Tibial nerve (tissue), 4 donors: Measurements from ENCODE around the gene TEF. TPM values are rescaled to one million over a fixed set of nuclear protein-coding genes. Genes with fewer than 3 reads are reported as not detected.

Source experiments
- DNase-seq, 2 donors: peaks; one replicate each; pipeline ENCODE4 v3.0.0-alpha.2; 2019; ENCODE audit warnings: low spot score in 2 of 2
- H3K27ac ChIP-seq, 4 donors: fragments of 200-600 bp; sonication (generic) in 3 of 4; one replicate each; pipeline ENCODE4 v1.5.1; 2017 to 2019; ENCODE audit warnings: mild to moderate bottlenecking in 1 of 4
- H3K27me3 ChIP-seq, 2 donors: fragments of 200-600 bp; sonication (generic) in 1 of 2; one replicate each; pipeline versions ENCODE4 v1.5.1 to v1.6.0; 2017 to 2019
- H3K36me3 ChIP-seq, 3 donors: fragments of 200-600 bp; sonication (generic); one replicate each; pipeline ENCODE4 v1.5.1; 2018 to 2019
- H3K4me1 ChIP-seq, 4 donors: fragments of 200-600 bp; sonication (generic) in 3 of 4; one replicate each; pipeline ENCODE4 v1.5.1; 2017 to 2019
- H3K4me3 ChIP-seq, 4 donors: fragments of 200-600 bp; sonication (generic) in 3 of 4; one replicate each; pipeline ENCODE4 v1.5.1; 2017 to 2019; ENCODE audit warnings: mild to moderate bottlenecking in 1 of 4, moderate library complexity in 1 of 4
- H3K9me3 ChIP-seq, 4 donors: fragments of 200-600 bp; sonication (generic) in 3 of 4; one replicate each; pipeline ENCODE4 v1.5.1; 2017 to 2019
- CTCF ChIP-seq, 5 experiments: fragments of 200-600 bp in 3 of 5; fragments of 450-650 bp in 2 of 5; sonication (generic) in 3 of 5; IDR thresholded peaks; one replicate each; pipeline ENCODE4 v1.5.1; 2016 to 2019; ENCODE audit warnings: antibody characterized with exemption in 5 of 5, mild to moderate bottlenecking in 3 of 5, moderate library complexity in 2 of 5
- EP300 ChIP-seq, 2 donors: sonication (generic); formaldehyde crosslinking; IDR thresholded peaks; one replicate each; pipeline ENCODE4 v1.6.1; 2017; ENCODE audit warnings: antibody characterized with exemption in 2 of 2, mild to moderate bottlenecking in 1 of 2
- POLR2A ChIP-seq, 2 donors: fragments of 450-650 bp; IDR thresholded peaks; one replicate each; pipeline ENCODE4 v1.6.1; 2017; ENCODE audit warnings: antibody characterized with exemption in 2 of 2, mild to moderate bottlenecking in 2 of 2, moderate library complexity in 2 of 2
- WGBS, 2 donors: methylation state at CpG; one replicate each; pipeline ENCODE4 v1.1.5; 2018; 5-methylcytosine and 5-hydroxymethylcytosine counted together
- total RNA-seq, 4 donors: library from RNA; depleted of rRNA; stranded (reverse); fragments of >200 nt; gene quantifications; one replicate each; pipeline ENCODE4 v1.1.0, GENCODE V29; 2016

The TEF gene
- total RNA-seq, 4 donors from 2014 or later, result 20.1 to 49.4 (median 43.9) TPM

- Histone ChIP-seq H3K27me3 (no peaks in the 10 kb centered on the region), H3K4me1 (peaks cover 0 to 48% (median 32%) of the 10 kb centered on the region in 4 donors), H3K4me3 (peak overlapping the region; percentile 75 to 94 (median 91)), H3K36me3 (peaks cover 0 to 18% (median 0%) of the 10 kb centered on the region in 3 donors), H3K9me3 (no peaks in the 10 kb centered on the region), H3K27ac (peak overlapping the region; percentile 95 to 99 (median 98))
- no peak for DNase-seq
- WGBS, 2 donors, result 0 to 1% methylated on average over 22 of the region's 22 CpGs
- TF ChIP-seq POLR2A (IDR thresholded peaks at IDR 0.05) (no peak), EP300 (IDR thresholded peaks at IDR 0.05) (peak in 1 of 2 donors; percentile 26)
Measured at GRCh38 chr22:41445129-41446056, 63.7 kb downstream of the TEF start.

GRCh38 chr22:41446057-41446501, 64.3 kb downstream of the TEF start:
- TF ChIP-seq CTCF (IDR thresholded peaks at IDR 0.05), result no peak
- no peak for TF ChIP-seq POLR2A (IDR thresholded peaks at IDR 0.05)
- no peak for TF ChIP-seq EP300 (IDR thresholded peaks at IDR 0.05)
- Histone ChIP-seq H3K4me3 (peak overlapping the region; percentile 75 to 94 (median 91)), H3K27me3 (no peaks in the 10 kb centered on the region), H3K4me1 (peaks cover 0 to 41% (median 26%) of the 10 kb centered on the region in 4 donors), H3K9me3 (no peaks in the 10 kb centered on the region), H3K27ac (peak overlapping the region; percentile 95 to 99 (median 98)), H3K36me3 (peaks cover 0 to 12% (median 0%) of the 10 kb centered on the region in 3 donors)
- WGBS, 2 donors, result 0% methylated on average over 18 to 31 of the region's 34 CpGs
- DNase-seq, result no peak

GRCh38 chr22:41446639-41447434, 65.1 kb downstream of the TEF start, which contains the start of gene TOB2:
Gene TOB2 (minus strand): TSS chr22:41446801. CDS start chr22:41437345, 9,456 bp downstream.
- Histone ChIP-seq H3K4me3 (peak within 1 kb of the TSS; percentile 75 to 94 (median 91)), H3K36me3 (peaks cover 0 to 5% (median 0%) of the 10 kb centered on the region in 3 donors), H3K9me3 (no peaks in the 10 kb centered on the region), H3K27me3 (no peaks in the 10 kb centered on the region), H3K4me1 (peaks cover 0 to 33% (median 22%) of the 10 kb centered on the region in 4 donors), H3K27ac (peak within 1 kb of the TSS; percentile 95 to 99 (median 98))
- TF ChIP-seq POLR2A (IDR thresholded peaks at IDR 0.05) (peak; percentile 99 to 100), CTCF (IDR thresholded peaks at IDR 0.05) (peak in 2 of 5 experiments; percentile 52 to 58), EP300 (IDR thresholded peaks at IDR 0.05) (peak; percentile 93 to 100)
- DNase-seq, result peak; percentile 93 to 94
- 1% methylated on average over 41 to 59 of the region's 85 CpGs for WGBS, 2 donors

- TF ChIP-seq EP300 (IDR thresholded peaks at IDR 0.05) (no peak), CTCF (IDR thresholded peaks at IDR 0.05) (no peak), POLR2A (IDR thresholded peaks at IDR 0.05) (no peak)
- Histone ChIP-seq H3K27ac (peak overlapping the region; percentile 95 to 99 (median 98)), H3K4me3 (peak overlapping the region; percentile 75 to 94 (median 91)), H3K9me3 (no peaks in the 10 kb centered on the region), H3K4me1 (peaks cover 0 to 26% (median 17%) of the 10 kb centered on the region in 4 donors), H3K27me3 (no peaks in the 10 kb centered on the region), H3K36me3 (peaks cover 0 to 5% (median 0%) of the 10 kb centered on the region in 3 donors)
- DNase-seq, result peak; percentile 54 to 58
- 0% methylated on average over 19 to 49 of the region's 63 CpGs for WGBS, 2 donors
Measured at GRCh38 chr22:41447435-41448188, 65.9 kb downstream of the TEF start.
